Measurements from ENCODE around the gene CERS6.

The CERS6 gene

DNA sequence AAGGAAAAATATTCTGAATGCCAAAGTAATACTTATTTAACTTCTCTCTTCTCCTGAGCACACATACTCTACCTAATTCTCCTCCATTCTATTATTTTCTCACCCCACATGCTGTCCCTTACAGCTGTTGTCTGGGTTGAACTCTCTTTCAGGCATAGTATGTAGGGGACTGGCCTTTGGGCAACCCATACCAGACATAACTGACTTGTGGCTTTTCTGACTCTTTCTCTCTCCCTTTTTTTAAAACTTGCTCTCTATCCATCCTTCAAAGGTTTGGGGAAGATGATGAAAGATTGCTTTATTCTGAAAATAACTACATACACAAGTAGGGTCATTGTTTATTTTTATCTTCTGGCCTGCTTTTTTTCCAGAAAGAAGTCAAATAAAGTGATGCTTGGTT lies 276.4 kb downstream of the CERS6 start:
- TF ChIP-seq, protein P1, sequence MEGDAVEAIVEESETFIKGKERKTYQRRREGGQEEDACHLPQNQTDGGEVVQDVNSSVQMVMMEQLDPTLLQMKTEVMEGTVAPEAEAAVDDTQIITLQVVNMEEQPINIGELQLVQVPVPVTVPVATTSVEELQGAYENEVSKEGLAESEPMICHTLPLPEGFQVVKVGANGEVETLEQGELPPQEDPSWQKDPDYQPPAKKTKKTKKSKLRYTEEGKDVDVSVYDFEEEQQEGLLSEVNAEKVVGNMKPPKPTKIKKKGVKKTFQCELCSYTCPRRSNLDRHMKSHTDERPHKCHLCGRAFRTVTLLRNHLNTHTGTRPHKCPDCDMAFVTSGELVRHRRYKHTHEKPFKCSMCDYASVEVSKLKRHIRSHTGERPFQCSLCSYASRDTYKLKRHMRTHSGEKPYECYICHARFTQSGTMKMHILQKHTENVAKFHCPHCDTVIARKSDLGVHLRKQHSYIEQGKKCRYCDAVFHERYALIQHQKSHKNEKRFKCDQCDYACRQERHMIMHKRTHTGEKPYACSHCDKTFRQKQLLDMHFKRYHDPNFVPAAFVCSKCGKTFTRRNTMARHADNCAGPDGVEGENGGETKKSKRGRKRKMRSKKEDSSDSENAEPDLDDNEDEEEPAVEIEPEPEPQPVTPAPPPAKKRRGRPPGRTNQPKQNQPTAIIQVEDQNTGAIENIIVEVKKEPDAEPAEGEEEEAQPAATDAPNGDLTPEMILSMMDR (IDR thresholded peaks at IDR 0.05; ENCODE audit: low read depth, low read length): no peak
- no peak overlapping the region for H3K4me3 ChIP-seq (ENCODE audit: low read depth, low read length)

DNA sequence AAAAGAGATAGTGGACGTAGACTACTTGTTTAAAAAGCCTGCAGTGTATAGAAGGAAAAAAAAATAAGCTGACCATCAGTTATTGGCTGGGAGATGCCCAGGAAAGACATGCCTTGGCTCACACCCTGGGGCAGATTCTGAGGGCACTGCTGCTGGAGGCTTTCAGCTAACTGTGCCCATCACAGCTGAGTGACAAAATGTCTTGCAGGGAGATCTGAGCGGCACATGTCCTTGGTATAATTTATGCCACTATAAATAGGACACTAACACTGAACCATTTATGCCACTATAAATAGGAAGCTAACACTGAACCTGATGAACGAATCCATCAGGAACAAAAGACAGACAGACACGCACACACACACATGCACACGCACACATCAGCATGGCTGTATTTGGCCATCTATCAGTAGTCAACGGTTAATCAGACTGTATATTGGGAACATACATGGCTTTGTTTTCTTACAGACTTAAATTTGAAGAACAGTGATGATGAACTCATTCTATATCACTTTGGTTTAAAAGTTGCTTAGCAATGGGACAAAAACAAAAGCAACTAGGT lies 278.2 kb downstream of the CERS6 start:
- TF ChIP-seq, protein P1 (IDR thresholded peaks at IDR 0.05; ENCODE audit: low read depth, low read length): no peak
- no peak overlapping the region for H3K4me3 ChIP-seq (ENCODE audit: low read depth, low read length)

DNA sequence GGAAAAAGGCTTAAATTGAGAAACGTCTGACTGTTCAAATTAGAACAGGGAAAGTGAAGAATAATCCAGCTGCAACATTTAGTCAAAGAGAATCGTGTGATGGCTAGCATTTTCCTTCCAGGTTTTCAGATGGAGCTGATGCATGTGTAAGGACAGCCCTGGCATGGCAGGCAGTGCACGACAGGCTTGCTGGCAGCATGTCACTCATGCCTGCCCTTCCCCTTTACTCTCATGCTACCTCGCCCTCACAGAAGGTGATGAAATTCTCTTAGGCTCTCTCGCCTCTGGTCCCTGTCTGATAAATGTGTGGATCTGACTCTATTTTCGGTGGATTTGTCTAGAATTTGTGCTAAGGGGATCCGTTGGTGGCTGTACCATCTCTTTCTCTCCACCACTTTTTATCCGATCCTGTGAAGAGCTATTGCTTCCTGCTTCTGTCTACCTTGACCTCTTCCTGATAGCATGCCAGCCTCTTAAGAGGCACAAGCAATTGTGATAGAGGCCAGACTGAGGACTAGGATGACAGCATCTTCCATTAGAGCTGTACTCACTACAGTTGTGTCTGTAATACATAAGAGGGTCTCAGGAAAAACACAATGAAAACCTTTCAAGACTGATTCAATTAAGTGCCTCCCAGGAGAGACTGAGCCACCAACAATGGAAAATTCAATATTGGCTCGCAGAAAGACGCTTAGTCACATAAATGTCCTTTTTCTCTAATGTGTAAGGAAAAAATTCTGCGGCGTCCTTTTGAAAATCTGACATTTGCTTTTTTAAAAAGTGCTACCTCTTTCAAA lies 280.8 kb downstream of the CERS6 start:
- TF ChIP-seq, protein P1 (IDR thresholded peaks at IDR 0.05; ENCODE audit: low read depth, low read length): no peak
- no peak overlapping the region for H3K4me3 ChIP-seq (ENCODE audit: low read depth, low read length)

DNA sequence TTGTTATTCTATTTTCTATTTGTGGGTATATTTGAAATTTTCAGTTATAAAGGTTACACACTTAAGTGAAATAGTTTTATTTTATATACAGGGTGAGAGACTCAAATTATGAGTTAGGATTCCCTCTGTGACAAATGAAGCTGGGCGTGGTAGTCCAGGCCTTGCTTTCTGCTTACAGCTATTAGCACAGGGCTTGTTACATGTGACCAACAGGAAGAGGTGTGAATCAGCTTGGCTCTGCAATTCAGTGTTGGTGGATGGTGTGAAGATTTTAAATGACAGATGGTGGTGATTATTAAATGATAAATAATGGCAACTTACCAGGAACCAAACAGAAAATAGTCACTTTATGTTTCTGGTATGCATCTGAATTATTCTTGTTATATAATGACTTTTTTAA lies 282.0 kb downstream of the CERS6 start:
- TF ChIP-seq, protein P1 (IDR thresholded peaks at IDR 0.05; ENCODE audit: low read depth, low read length): no peak
- H3K4me3 ChIP-seq (ENCODE audit: low read depth, low read length): no peak overlapping the region

DNA sequence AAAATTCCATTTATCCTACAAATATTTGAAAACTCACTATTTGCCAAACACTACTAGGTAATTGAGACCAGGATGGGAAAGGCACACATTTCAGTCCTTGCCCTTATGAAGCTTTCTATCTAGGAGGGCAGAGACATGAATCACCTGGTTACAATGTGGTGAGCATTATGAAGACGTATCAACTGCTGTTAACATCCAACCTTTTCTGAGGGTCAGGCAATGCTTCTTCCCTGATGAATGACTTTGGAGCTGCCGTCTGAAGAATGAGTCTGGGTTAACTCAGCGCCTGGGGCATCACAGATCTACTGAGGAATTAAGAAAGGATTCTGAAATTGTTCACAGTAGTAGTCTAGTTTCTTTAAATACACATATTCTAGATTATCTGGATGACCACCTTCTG lies 284.3 kb downstream of the CERS6 start:
- no peak overlapping the region for H3K4me3 ChIP-seq (ENCODE audit: low read depth, low read length)
- TF ChIP-seq, protein P1 (IDR thresholded peaks at IDR 0.05; ENCODE audit: low read depth, low read length): no peak

DNA sequence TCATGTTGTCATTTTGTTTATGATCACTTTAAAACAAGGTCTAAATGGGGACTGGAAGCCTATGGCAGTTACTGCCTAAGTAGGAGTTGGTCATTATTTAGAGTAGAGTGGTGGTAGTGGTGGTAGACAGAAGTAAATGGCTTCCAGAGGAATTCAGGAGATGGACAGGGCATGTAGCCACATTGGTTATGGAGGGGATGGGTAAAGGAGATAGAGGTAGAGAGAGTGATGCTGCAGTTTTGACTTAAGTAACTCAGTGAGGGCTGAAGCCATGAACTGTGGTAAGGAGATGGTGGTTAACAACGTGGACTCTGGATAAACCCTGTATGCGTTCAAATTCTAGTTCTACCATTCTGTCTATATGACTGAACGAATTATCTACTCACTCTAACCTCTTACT lies 284.7 kb downstream of the CERS6 start:
- TF ChIP-seq, protein P1 (IDR thresholded peaks at IDR 0.05; ENCODE audit: low read depth, low read length): no peak
- no peak overlapping the region for H3K4me3 ChIP-seq (ENCODE audit: low read depth, low read length)

DNA sequence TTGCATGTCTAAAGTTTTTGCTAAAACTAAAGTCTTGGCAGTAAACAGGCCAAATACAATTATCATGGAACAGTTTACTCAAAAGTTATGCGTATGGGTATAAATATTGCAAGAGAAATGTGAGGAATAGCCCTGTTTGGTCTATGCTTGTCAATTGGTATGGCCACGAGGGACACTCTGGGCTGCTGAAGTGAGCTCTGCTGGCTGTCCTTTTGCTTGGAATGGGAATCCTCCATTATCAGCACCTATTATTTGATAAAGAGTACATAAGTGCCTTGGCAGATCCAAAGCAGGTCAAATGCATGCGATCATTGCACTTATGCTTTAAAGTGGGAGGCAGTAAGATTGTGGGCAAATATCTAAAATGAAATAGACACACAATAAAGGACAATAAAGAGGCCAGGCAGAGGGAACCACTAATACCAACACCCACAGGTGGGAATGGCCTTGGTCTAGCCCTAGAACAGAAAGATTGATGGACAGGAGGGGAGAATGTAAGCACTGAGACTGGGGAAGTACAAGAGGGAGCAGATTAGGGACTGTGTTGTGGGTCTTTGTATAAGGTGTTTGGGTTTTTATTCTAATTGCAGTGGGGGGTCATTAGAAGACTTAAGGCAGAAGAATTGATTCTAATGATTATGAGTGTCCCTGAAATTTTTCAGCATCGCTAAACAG lies 286.3 kb downstream of the CERS6 start:
- TF ChIP-seq, protein P1 (IDR thresholded peaks at IDR 0.05; ENCODE audit: low read depth, low read length): no peak
- no peak overlapping the region for H3K4me3 ChIP-seq (ENCODE audit: low read depth, low read length)

Measured in WI38 (cell line).